ENCODE data around the gene DCDC2C. TPM values are rescaled to one million over a fixed set of nuclear protein-coding genes. Genes with fewer than 3 reads are reported as not detected.

Gene DCDC2C
- total and polyA plus RNA-seq, 2 donors (not counting 3 experiments of a cell fraction or from before 2014, with no cell fraction given), result not detected

GRCh38 chr2:3838348-3838747 is 135.0 kb downstream of the DCDC2C start:
- DNase-seq (ENCODE audit: low read depth, low spot score), result no peak
- intact Hi-C loops (cut with micrococcal nuclease) (no loop called here), dilution Hi-C loops (cut with MboI; ENCODE audit: extremely low pct_ligation_motif_present, low sequenced_read_pairs) (no loop called here)
- CTCF ChIA-PET, result no interaction called here
- no peaks in the 10 kb centered on the region for H3K79me2 ChIP-seq (ENCODE audit: control insufficient read depth, insufficient read depth, low read length)
- no peak overlapping the region for H3K27ac ChIP-seq (ENCODE audit: insufficient read depth, low read depth, low read length)
- no peak overlapping the region for H3K4me2 ChIP-seq (ENCODE audit: insufficient read depth, low read length)
- H3K9me1 ChIP-seq (replicated peaks; ENCODE audit: control insufficient read depth, extremely low read depth, insufficient read depth, low read length), result no peaks in the 10 kb centered on the region
- no peaks in the 10 kb centered on the region for H3K36me3 ChIP-seq (ENCODE audit: control insufficient read depth in 2 of 2, extremely low read depth in 1 of 2, insufficient read depth in 2 of 2, low read length in 2 of 2)
- FAIRE-seq, result no peak
- H2AFZ ChIP-seq (ENCODE audit: low read depth, low read length), result no peak overlapping the region
- no TSS peak for BruUV-seq (replicated peaks)
- no peaks in the 10 kb centered on the region for H3K9me3 ChIP-seq (replicated peaks; ENCODE audit: control insufficient read depth, insufficient read depth, low read length)
- no peak overlapping the region for H3K4me3 ChIP-seq (replicated peaks in 1 of 3; ENCODE audit: insufficient read depth in 1 of 3, low read depth in 1 of 3, low read length in 3 of 3)
- no peak for TF ChIP-seq POLR2A (IDR thresholded peaks at IDR 0.05; ENCODE audit: low read depth, low read length)
- TF ChIP-seq JUN (IDR thresholded peaks at IDR 0.05; ENCODE audit: borderline replicate concordance, insufficient read depth, insufficient read length, low read depth), result no peak
- no peak for TF ChIP-seq FOS (IDR thresholded peaks at IDR 0.05; ENCODE audit: borderline replicate concordance, insufficient read depth, low read length)
- TF ChIP-seq MYC (IDR thresholded peaks at IDR 0.05; ENCODE audit: low read depth, low read length), result no peak
- TF ChIP-seq CTCF (IDR thresholded peaks at IDR 0.05; ENCODE audit: extremely low read depth in 1 of 2, insufficient read depth in 1 of 2, low read depth in 1 of 2, low read length in 2 of 2), result no peak
- no peak for TF ChIP-seq EZH2 (IDR thresholded peaks at IDR 0.05; ENCODE audit: borderline replicate concordance, low read depth, low read length, severe bottlenecking)
- TF ChIP-seq POLR2AphosphoS5 (IDR thresholded peaks at IDR 0.05; ENCODE audit: insufficient read depth, low read depth, low read length), result no peak
- no peak for TF ChIP-seq MAX (IDR thresholded peaks at IDR 0.05; ENCODE audit: insufficient read depth, insufficient read length)
- TF ChIP-seq GATA2 (IDR thresholded peaks at IDR 0.05; ENCODE audit: insufficient read depth, insufficient read length, low read depth, low read length), result no peak
- H3K9ac ChIP-seq (replicated peaks; ENCODE audit: extremely low read depth, insufficient read depth, low read length), result no peak overlapping the region
- no peaks in the 10 kb centered on the region for H3K4me1 ChIP-seq (ENCODE audit: control insufficient read depth, extremely low read depth, insufficient read depth, low read length)
- no peaks in the 10 kb centered on the region for H3K27me3 ChIP-seq (ENCODE audit: control insufficient read depth in 2 of 2, insufficient read depth in 2 of 2, low read length in 2 of 2)
- POLR2A ChIA-PET, result no interaction called here
- no peaks in the 10 kb centered on the region for H4K20me1 ChIP-seq (replicated peaks; ENCODE audit: control insufficient read depth, extremely low read depth, insufficient read depth, low read length)
